ENCODE measurements around the gene WHRN.

The WHRN gene

DNA sequence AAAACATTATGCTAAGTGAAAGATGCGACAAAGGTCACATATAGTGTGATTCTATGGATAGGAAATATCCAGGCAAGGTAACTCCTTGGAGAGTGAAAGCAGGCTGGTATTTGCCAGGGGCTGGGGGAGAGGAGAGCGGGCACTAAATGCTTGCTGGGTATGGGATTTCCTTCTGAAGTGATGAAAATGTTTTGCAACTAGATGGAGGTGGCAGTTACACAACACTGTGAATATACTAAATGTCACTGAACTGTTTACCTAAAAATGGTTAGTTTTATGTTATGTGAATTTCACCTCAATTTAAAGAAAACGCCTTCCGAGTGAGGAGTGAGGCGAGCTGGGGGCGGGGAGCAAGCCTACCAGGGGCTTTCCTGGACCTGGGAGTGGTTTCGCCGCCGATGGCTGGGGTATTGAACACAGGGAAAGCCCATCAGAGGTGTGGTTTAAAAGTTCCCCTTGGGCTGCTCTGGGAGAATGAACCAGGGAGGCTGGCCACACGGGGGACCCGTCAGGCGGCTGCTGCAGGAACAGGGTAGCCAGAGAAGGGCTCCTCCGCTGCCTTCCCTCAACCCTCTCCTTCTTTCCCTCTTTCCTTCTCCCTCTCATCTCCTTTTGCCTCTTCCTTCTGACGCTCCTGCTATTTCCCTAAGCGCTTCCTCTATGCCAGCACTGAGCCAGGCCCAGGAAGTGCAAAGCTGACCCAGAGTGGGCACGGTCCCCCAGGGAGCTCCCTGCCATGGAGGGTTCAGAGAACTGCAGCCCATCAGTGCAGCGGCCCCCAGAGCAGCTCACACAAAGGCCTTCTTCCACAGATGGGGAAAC lies 122.4 kb downstream of the WHRN start:
- DNase-seq (ENCODE audit: low read depth in 3 of 3), result peak; percentile 39 to 55 (median 46)

DNA sequence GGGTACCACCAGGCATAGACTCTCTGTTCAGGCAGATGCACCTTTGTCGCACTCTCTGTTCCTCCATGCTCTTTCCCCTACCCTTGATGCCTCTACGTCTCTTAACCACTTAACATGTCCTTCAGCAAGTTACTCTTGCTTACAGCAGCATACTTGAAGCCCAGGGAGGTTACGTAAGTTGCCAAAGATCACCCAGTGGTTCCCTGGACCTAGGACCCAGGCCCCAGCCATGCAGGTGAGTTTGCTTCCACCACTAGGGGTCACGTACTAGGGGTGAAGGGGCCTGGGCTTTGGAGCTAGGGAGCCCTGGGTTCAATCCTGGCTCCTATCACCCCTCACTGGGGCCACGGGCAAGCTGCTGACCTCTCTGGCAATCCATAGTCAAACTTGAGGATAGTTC lies 126.4 kb downstream of the WHRN start:
- no peak for DNase-seq (ENCODE audit: low read depth in 3 of 3)

DNA sequence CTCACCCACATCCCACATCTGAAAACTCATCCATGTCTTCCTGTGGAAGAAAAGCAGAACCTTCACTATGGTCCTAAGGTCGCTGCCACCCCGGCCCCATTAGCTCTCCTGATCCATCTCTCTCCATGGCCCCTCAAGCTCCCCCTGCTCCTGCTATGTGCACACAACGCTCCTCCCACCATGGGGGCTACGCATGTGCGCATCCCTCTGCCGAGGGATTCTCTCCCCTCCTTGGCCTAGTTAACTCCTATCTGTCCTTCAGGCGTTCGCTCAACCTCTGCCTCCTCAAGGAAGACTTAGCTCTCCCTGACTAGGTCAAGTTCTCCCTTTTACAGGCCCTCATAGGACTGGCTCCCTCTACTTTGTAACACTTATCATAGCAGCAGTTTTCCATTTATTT lies 127.3 kb downstream of the WHRN start:
- no peak for DNase-seq (ENCODE audit: low read depth in 3 of 3)

GRCh38 chr9:114376586-114377445 lies 128.5 kb downstream of the WHRN start:
- DNase-seq (ENCODE audit: low read depth in 3 of 3), result no peak

DNA sequence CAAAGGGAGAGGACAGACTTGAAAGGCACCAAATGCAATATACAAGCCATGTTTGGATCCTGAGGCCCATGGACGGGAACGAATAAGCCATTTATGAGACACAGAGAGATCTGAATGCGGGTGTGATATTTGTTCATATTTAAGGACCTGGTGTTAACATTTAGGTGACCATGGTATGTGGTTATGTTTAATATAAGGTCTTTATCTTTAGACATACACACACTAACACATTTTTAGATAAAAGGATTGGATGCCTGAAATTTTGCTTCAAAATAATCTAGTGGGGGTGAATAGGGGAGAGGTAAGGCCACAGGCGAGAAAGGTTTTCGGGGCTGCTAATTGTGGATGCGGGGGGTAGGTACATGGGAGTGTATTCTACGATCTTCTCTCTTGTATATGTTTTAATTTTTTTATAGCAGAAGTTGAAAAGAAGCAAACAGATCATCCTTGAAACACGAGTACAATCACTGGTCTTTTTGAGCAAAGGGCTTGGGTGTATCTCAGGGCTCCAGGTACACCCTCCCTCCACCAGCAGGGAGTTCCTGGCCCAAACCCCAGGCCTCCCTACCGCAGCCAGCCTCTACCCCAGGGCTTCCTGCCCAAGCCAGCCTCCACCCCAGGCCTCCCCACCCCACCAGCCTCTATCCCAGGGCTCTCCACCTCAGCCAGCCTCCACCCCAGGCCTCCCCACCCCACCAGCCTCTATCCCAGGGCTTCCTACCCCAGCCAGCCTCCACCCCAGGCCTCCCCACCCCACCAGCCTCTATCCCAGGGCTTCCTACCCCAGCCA lies 129.7 kb downstream of the WHRN start:
- DNase-seq (ENCODE audit: low read depth in 3 of 3), result no peak

- DNase-seq (ENCODE audit: low read depth in 3 of 3), result no peak
These were observed 130.3 kb downstream of the WHRN start for GRCh38 chr9:114374936-114375335.

GRCh38 chr9:114373960-114374730 lies 131.1 kb downstream of the WHRN start:
- no peak for DNase-seq (ENCODE audit: low read depth in 3 of 3)

DNA sequence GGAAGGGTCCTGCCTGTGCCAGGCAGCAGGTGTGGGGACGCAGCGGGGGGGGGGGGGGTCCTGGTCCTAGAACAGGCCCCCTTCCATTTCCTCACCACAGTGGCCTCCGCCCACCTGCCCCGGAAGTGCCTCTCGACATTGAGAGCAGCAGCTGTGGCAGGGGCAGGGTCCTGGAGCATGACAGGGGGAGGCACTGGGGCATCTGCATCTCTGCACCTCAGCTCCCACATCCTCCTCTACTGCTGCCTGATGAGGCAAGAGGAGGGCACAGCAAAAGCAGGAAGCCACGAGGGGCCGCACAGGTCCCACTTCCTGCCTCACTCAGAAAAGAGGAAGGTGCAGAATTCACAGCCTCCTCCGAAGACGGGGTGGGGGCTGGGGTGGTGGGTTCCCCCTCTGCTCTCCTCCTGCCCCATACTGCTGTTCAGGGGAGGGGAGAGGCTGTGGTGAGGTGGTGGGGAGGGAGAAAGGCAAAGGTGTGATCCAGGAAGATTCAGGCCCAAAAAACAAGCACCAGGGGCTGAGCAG lies 132.3 kb downstream of the WHRN start:
- DNase-seq (ENCODE audit: low read depth in 3 of 3), result peak in 2 of 3 experiments; percentile 49 to 55

DNA sequence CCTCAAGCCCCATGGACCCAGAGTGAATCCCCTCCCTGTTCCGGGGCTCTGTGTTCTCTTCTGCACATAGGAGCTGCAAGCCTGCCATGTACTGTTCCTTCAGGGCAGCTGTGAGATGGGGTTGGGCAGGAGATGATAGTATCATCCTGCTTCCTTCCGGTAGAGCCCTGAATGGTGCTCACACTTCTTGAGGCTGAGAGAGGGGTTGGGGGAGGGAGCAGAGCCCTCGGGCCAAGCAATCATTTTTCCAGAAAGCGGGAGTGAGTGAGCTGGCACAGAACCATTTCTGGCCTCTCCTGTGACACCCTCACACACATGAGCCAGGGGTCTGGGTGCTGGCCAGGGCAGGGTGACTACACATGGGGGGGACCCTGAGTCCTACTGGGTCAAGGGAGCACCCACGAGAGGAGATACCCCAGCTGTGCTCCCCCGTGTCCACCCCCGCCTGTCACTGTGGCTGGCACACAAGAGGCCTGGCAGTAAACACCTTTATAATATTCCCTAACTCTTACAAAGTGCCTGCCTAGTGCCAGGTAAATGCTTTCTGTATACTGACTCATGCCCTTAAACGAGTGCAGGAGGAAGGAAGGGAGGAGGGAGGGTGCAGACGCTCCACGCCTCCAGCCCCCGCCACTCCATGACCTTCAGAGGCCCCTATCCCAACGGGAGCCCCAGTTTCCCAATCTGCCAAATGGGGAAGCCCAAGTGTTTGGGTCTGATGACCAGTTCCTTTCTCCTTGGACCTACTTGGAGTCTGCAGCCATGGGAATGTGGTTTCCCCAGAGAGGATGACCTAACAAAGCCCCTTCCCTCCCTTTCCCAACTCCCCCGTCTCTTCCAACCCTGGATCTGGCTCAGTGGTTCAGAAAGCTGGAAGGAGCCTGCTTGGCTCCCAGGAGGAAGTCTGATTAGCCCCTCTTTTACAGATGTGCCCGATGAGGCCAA lies 133.0 kb downstream of the WHRN start:
- no peak for DNase-seq (ENCODE audit: low read depth in 3 of 3)

DNA sequence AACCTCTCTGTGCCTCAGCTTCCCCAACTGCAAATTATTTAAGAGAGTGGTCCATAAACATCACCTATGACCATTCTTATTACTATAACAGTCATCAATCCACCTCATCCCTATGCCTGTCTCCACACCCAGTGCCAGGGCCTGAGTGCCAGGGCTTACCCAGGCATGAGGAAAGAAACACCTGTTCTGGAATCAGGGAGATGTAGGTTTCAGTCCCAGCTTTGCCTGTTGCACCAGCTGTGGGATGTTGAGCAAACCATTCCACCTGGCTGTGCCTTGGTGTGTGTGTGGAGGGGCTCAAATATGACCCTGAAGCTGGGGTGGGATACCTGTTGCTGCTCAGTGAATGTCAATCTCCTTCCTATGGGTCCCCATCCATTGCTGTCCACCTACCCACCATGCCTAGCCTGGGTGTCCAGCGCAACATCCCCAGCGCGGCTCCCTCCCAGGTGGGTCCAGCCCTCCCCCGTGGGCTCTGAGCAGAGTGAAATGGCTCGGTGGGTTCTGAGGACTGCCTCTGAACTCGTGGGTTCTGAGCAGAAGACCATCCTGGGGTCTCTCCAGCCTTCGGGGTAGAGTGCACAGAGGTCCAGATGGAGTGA lies 133.8 kb downstream of the WHRN start:
- DNase-seq (ENCODE audit: low read depth in 3 of 3), result no peak

DNA sequence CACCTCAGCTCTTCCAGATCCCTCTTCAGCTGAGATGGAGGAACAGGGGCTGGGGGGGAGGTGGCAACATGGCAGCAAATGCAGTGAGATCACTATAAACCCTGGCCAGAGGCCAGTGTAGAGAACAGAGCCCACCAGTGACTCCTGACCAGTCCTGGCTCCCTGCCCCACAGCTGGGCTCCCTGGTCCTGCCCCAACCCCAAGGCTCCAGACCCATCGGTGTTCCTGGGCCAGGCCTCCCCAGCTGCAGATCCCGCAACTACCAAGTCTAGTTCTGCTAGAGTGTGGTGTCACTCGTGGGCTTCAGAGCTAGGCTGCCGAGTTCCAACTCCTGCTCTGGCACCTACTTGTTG lies 134.3 kb downstream of the WHRN start:
- DNase-seq (ENCODE audit: low read depth in 3 of 3), result no peak

GRCh38 chr9:114370251-114370967 lies 134.9 kb downstream of the WHRN start:
- DNase-seq (ENCODE audit: low read depth in 3 of 3), result no peak

DNA sequence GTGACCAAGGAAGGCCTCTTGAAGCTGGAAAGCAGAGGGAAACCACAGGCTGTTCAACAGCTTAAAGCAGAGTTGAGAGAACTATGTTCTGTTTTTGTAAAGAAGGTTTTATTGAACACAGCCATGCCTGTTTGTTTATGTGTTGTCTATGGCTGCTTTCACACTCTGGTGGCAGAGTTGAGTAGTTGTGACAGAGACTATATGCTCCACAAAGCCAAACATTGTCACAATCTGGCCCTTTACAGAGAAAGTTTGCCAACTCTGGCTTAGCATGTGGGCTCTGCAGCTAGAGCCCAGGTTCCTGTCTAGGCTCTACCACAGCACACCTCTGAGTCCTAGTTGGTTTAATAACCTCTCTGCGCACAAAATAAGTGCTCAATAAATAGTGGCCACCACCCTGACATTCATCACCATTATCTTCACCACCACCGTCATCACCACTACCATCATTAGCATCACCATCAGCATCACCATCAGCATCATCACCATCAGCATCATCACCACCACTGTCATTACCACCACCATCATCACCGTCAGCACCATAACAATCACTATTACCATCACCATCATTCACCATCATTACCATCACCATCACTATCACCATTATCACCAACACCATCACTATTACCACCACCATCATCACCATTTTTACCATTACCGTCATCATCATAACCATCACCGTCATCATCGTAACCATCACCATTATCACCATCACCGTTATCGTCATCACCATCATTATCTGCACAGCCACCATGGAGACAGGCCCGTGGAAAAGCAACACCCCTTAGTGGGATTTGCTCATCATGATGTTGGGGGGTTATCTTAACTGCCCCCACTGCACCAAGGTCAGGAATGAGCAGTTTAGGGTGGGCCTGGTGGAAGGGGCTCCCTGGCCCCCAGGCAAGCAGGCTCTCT lies 135.8 kb downstream of the WHRN start:
- no peak for DNase-seq (ENCODE audit: low read depth in 3 of 3)

DNA sequence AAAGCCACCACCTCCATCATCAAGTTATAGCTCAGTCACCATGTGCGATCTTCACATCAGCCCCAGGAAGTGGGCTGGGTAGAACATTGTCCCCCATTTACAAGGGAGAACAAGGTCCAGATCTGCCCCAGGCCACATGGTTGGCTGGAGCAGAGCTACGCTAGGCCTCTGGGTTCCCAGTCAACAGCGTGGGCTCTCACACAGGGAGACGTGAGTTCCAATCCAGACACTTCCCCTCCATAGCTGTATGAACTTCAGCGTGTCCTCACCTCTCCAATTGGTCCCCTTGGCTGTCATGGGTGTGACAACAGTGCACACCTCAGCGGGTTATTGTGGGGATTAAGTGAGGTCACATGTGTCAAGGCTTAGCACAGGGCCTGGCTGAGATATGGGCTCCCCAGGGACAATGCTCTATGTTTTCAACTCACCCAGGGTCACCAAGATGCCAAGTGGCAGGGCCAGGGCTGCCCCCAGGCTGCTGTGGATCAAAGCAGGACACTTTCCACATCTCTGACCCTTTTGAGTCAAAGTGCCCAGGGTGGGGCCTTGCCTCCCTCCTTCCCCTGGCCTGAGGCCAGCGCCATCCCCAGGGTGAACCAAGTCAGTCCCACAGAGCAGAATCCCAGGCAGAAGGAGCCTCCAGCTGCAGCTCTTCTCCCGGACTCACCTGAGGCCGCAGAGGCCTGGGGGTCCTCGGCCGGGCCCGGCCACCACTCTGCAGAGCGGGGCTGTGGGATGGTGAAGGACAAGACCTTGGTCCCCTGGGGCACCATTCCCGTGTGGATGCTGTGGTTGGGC lies 137.3 kb downstream of the WHRN start:
- no peak for DNase-seq (ENCODE audit: low read depth in 3 of 3)

GRCh38 chr9:114367366-114367765 lies 137.9 kb downstream of the WHRN start:
- DNase-seq (ENCODE audit: low read depth in 3 of 3), result no peak

DNA sequence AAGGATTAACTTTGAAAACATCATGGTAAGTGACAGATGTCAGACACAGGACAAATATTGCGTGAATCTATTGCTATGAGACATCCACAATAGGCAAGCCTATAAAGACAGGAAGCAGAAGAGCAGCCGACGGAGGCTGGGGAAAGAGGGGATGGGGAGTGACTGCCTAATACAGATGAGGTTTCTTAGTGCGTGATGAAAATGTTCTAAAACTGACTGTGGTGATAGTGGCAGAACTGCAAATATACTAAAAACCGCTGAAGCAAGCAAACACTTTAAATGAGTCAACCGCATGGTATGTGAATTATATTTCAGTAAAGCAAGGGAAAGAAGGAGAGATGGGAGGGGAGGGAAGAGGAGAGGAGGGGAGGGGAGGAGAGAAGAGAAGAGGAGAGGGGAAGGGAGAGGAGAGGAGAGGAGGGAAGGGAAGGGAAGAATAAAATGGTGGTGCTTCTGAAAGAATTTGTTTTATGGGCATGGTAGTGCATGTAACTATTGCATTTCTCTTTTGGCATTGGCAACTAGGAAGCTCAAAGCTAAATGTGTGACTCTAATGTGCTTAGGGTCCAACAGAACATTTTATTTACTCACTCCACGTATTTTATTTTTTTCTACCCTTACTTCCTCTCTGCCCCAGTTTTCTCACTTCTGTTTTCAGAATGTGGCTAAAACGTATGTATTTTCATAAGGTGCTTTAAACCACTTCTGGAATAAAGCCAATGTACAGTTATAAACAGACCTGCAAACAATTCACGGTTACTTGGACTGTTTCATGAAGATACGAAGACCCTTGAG lies 138.7 kb downstream of the WHRN start:
- DNase-seq (ENCODE audit: low read depth in 3 of 3), result no peak
